Measurements from ENCODE around the gene EVA1A.

Gene EVA1A

GRCh38 chr2:75491129-75491753, 69.5 kb downstream of the EVA1A start:
- Histone ChIP-seq H3K27ac (ENCODE audit: extremely low read depth, low read depth, low read length) (no peak overlapping the region), H3K9me3 (ENCODE audit: control insufficient read depth, insufficient read depth, low read depth, low read length) (no peaks in the 10 kb centered on the region), H3K36me3 (ENCODE audit: control insufficient read depth in 2 of 2, insufficient read depth in 1 of 2, low read length in 2 of 2) (no peaks in the 10 kb centered on the region), H3K4me1 (ENCODE audit: control insufficient read depth, insufficient read depth, low read length) (no peaks in the 10 kb centered on the region), H3K4me3 (ENCODE audit: low read depth, low read length) (no peak overlapping the region)
- TF ChIP-seq ZFP69B (tag by site-specific recombination; IDR thresholded peaks at IDR 0.05) (no peak), MYNN (tag by site-specific recombination; IDR thresholded peaks at IDR 0.05; ENCODE audit: borderline replicate concordance) (no peak), ZNF18 (tag by site-specific recombination; IDR thresholded peaks at IDR 0.05) (no peak), MEIS1 (CRISPR knock-in tag; IDR thresholded peaks at IDR 0.05; ENCODE audit: borderline replicate concordance) (no peak), ZNF175 (tag by site-specific recombination; IDR thresholded peaks at IDR 0.05) (no peak), GLIS1 (tag by site-specific recombination; IDR thresholded peaks at IDR 0.05) (no peak), BCL11B (tag by site-specific recombination; IDR thresholded peaks at IDR 0.05; ENCODE audit: low read depth) (no peak)
- ChIA-PET POLR2A (no interaction called here), CTCF (interaction anchor here (0.6 to 1.0 kb wide), 3 partner anchors 9 to 180 kb away, joined by 3 read pairs; no protein-coding TSS in a partner anchor)

- no peak overlapping the region for H3K4me3 ChIP-seq (ENCODE audit: low read depth, low read length)
- no peak overlapping the region for H3K27ac ChIP-seq (ENCODE audit: extremely low read depth, low read depth, low read length)
- H3K36me3 ChIP-seq (ENCODE audit: control insufficient read depth in 2 of 2, insufficient read depth in 1 of 2, low read length in 2 of 2), result no peaks in the 10 kb centered on the region
- H3K9me3 ChIP-seq (ENCODE audit: control insufficient read depth, insufficient read depth, low read depth, low read length), result no peaks in the 10 kb centered on the region
- POLR2A ChIA-PET, result no interaction called here
- TF ChIP-seq ZNF548 (tag by site-specific recombination; IDR thresholded peaks at IDR 0.05) (no peak), HOXA7 (CRISPR knock-in tag; IDR thresholded peaks at IDR 0.05; ENCODE audit: borderline replicate concordance) (no peak), ZNF175 (tag by site-specific recombination; IDR thresholded peaks at IDR 0.05) (no peak), ZNF18 (tag by site-specific recombination; IDR thresholded peaks at IDR 0.05) (no peak), ZNF555 (tag by site-specific recombination; conservative IDR thresholded peaks at IDR 0.05) (no peak), MYNN (tag by site-specific recombination; IDR thresholded peaks at IDR 0.05; ENCODE audit: borderline replicate concordance) (no peak), REST (tag by site-specific recombination; IDR thresholded peaks at IDR 0.05) (no peak), ZNF654 (tag by site-specific recombination; IDR thresholded peaks at IDR 0.05; ENCODE audit: low read depth) (no peak), TSHZ1 (tag by site-specific recombination; IDR thresholded peaks at IDR 0.05; ENCODE audit: borderline replicate concordance) (no peak), GLIS2 (tag by site-specific recombination; IDR thresholded peaks at IDR 0.05) (no peak), ZBTB17 (tag by site-specific recombination; IDR thresholded peaks at IDR 0.05) (no peak), ZNF324 (tag by site-specific recombination; IDR thresholded peaks at IDR 0.05) (no peak)
- CTCF ChIA-PET, result no interaction called here
- no peaks in the 10 kb centered on the region for H3K4me1 ChIP-seq (ENCODE audit: control insufficient read depth, insufficient read depth, low read length)
Measured at GRCh38 chr2:75489721-75490120, 71.0 kb downstream of the EVA1A start.
